Ishikawa (cell line): ENCODE data around the gene SNED1.

Source experiments
- CEBPB ChIP-seq: IDR thresholded peaks from 2 replicates; pipeline ENCODE4 v1.6.1; 2012
- CREB1 ChIP-seq: IDR thresholded peaks from 2 replicates; pipeline ENCODE4 v1.6.1; 2012; ENCODE audit warnings: low read depth
- EGR1 ChIP-seq: IDR thresholded peaks from 2 replicates; pipeline ENCODE4 v1.6.1; 2012
- EP300 ChIP-seq: IDR thresholded peaks from 2 replicates; pipeline ENCODE4 v1.6.1; 2012; ENCODE audit warnings: borderline replicate concordance
- MAX ChIP-seq: IDR thresholded peaks from 2 replicates; pipeline ENCODE4 v1.6.1; 2012
- NFIC ChIP-seq: IDR thresholded peaks from 2 replicates; pipeline ENCODE4 v1.6.1; 2012
- RAD21 ChIP-seq: IDR thresholded peaks from 2 replicates; pipeline ENCODE4 v1.6.1; 2012; ENCODE audit warnings: low read depth
- REST ChIP-seq: IDR thresholded peaks from 2 replicates; pipeline ENCODE4 v1.6.1; 2012; ENCODE audit warnings: low read depth, mild to moderate bottlenecking
- TAF1 ChIP-seq: IDR thresholded peaks from 2 replicates; pipeline ENCODE4 v1.6.1; 2012; ENCODE audit warnings: low read depth, mild to moderate bottlenecking
- TEAD4 ChIP-seq: IDR thresholded peaks from 2 replicates; pipeline ENCODE4 v1.6.1; 2012
- USF1 ChIP-seq: IDR thresholded peaks from 2 replicates; pipeline ENCODE4 v1.6.1; 2012

GRCh38 chr2:241135737-241136136 lies 137.3 kb downstream of the SNED1 start:
- no peak for TF ChIP-seq MAX
- no peak for TF ChIP-seq RAD21
- no peak for TF ChIP-seq TEAD4
- TF ChIP-seq CEBPB: no peak
- TF ChIP-seq REST: no peak
- no peak for TF ChIP-seq TAF1
- no peak for TF ChIP-seq EGR1
- TF ChIP-seq CREB1: no peak
- no peak for TF ChIP-seq NFIC
- TF ChIP-seq EP300: no peak
- no peak for TF ChIP-seq USF1
